Stimulated activated CD4-positive, alpha-beta T cell treated with anti-CD3 and anti-CD28 coated beads, TNF-alpha, amount 100 ng/mL, for 1 hour (primary cell): Measurements from ENCODE around the gene WIPI1.
"Not testable (repeated sequence)": the region's sequence is repeated elsewhere in the genome, so short reads cannot be mapped to it uniquely, and the experiment has no call there.

Source experiments
- DNase-seq, 3 donors: peaks; one replicate each; pipeline ENCODE4 v3.0.0-alpha.2; 2020; ENCODE audit warnings: low read depth in 3 of 3, low spot score in 1 of 3

WIPI1 gene

GRCh38 chr17:68385490-68386215 is 71.6 kb downstream of the WIPI1 start:
- no peak for DNase-seq

GRCh38 chr17:68384941-68385340 is 72.4 kb downstream of the WIPI1 start:
- DNase-seq = no peak

GRCh38 chr17:68384471-68384870 is 72.8 kb downstream of the WIPI1 start:
- DNase-seq = no peak

GRCh38 chr17:68383443-68384321 is 73.6 kb downstream of the WIPI1 start:
- DNase-seq = no peak

GRCh38 chr17:68383120-68383442 is 74.2 kb downstream of the WIPI1 start:
- no peak for DNase-seq

- DNase-seq = no peak
These were observed 74.7 kb downstream of the WIPI1 start for GRCh38 chr17:68382582-68383085.

GRCh38 chr17:68381076-68381900 is 76.0 kb downstream of the WIPI1 start:
- no peak for DNase-seq

- DNase-seq = no peak
These were observed 77.3 kb downstream of the WIPI1 start for GRCh38 chr17:68379692-68380677.

- no peak for DNase-seq
These were observed 78.2 kb downstream of the WIPI1 start for GRCh38 chr17:68379177-68379510.

- no peak for DNase-seq
These were observed 78.8 kb downstream of the WIPI1 start for GRCh38 chr17:68378268-68379176.

GRCh38 chr17:68377771-68378267 is 79.5 kb downstream of the WIPI1 start:
- DNase-seq = no peak

GRCh38 chr17:68376178-68376577 is 81.1 kb downstream of the WIPI1 start:
- not testable (repeated sequence) for DNase-seq

GRCh38 chr17:68375566-68375965 is 81.7 kb downstream of the WIPI1 start:
- no peak for DNase-seq
